Upper lobe of left lung (tissue), 4 donors: ENCODE data around the gene SERPINB11.

Experiments
- POLR2A ChIP-seq, 4 donors: fragments of 450-650 bp; IDR thresholded peaks; one replicate each; pipeline ENCODE4 v1.5.1; 2016 to 2017; ENCODE audit warnings: antibody characterized with exemption in 4 of 4, mild to moderate bottlenecking in 2 of 4
- POLR2AphosphoS5 ChIP-seq, 2 donors: sonication (generic); formaldehyde crosslinking; IDR thresholded peaks; one replicate each; pipeline ENCODE4 v1.5.1; 2017; ENCODE audit warnings: antibody characterized with exemption in 2 of 2
- TF ChIP-seq, protein P1 (sequence below), 6 experiments: fragments of 450-650 bp in 4 of 6; fragments of 200-600 bp in 2 of 6; sonication (generic) in 2 of 6; IDR thresholded peaks; one replicate each; pipeline ENCODE4 v1.5.1; 2016 to 2019; ENCODE audit warnings: antibody characterized with exemption in 6 of 6

GRCh38 chr18:63677500-63678225 is 25.1 kb upstream of the SERPINB11 start:
- TF ChIP-seq POLR2A (IDR thresholded peaks at IDR 0.05): no peak
- no peak for TF ChIP-seq POLR2AphosphoS5 (IDR thresholded peaks at IDR 0.05)
- TF ChIP-seq, protein P1, sequence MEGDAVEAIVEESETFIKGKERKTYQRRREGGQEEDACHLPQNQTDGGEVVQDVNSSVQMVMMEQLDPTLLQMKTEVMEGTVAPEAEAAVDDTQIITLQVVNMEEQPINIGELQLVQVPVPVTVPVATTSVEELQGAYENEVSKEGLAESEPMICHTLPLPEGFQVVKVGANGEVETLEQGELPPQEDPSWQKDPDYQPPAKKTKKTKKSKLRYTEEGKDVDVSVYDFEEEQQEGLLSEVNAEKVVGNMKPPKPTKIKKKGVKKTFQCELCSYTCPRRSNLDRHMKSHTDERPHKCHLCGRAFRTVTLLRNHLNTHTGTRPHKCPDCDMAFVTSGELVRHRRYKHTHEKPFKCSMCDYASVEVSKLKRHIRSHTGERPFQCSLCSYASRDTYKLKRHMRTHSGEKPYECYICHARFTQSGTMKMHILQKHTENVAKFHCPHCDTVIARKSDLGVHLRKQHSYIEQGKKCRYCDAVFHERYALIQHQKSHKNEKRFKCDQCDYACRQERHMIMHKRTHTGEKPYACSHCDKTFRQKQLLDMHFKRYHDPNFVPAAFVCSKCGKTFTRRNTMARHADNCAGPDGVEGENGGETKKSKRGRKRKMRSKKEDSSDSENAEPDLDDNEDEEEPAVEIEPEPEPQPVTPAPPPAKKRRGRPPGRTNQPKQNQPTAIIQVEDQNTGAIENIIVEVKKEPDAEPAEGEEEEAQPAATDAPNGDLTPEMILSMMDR (IDR thresholded peaks at IDR 0.05): no peak
